ENCODE data around the gene TRPM1. TPM values are rescaled to one million over a fixed set of nuclear protein-coding genes. Genes with fewer than 3 reads are reported as not detected.
A peak's percentile ranks its signal among the peaks of the same experiment; 100 is the strongest.

TRPM1 gene
- total RNA-seq, 4 donors from 2014 or later, result not detected

GRCh38 chr15:31131853-31132375, 30.4 kb upstream of the TRPM1 start:
- no peak for TF ChIP-seq CTCF (IDR thresholded peaks at IDR 0.05)
- TF ChIP-seq POLR2AphosphoS5 (IDR thresholded peaks at IDR 0.05), result no peak
- no peak for TF ChIP-seq POLR2A (IDR thresholded peaks at IDR 0.05; ENCODE audit: low read depth)
- no peak for TF ChIP-seq EP300 (IDR thresholded peaks at IDR 0.05)
- intact Hi-C loops (cut with DNase I), result no loop called here
- Histone ChIP-seq H3K27me3 (peaks cover 0 to 13% (median 0%) of the 10 kb centered on the region in 4 donors), H3K9me3 (no peaks in the 10 kb centered on the region), H3K4me3 (no peak overlapping the region), H3K36me3 (no peaks in the 10 kb centered on the region), H3K4me1 (peaks cover 0 to 8% (median 5%) of the 10 kb centered on the region in 4 donors), H3K27ac (replicated peaks in 1 of 4) (no peak overlapping the region)
- DNase-seq (ENCODE audit: extremely low spot score), result peak; percentile 83
- 94% methylated on average over 9 of the region's 12 CpGs for WGBS

- H3K27me3 ChIP-seq, result peaks cover 0 to 8% (median 0%) of the 10 kb centered on the region in 4 donors
- no peaks in the 10 kb centered on the region for H3K36me3 ChIP-seq
- peak; percentile 72 for DNase-seq (ENCODE audit: extremely low spot score)
- H3K4me3 ChIP-seq, result no peak overlapping the region
- peaks cover 0 to 8% (median 5%) of the 10 kb centered on the region in 4 donors for H3K4me1 ChIP-seq
- 65% methylated on average over 12 of the region's 12 CpGs for WGBS
- TF ChIP-seq POLR2AphosphoS5 (IDR thresholded peaks at IDR 0.05) (no peak), CTCF (IDR thresholded peaks at IDR 0.05) (no peak), EP300 (IDR thresholded peaks at IDR 0.05) (no peak)
- intact Hi-C loops (cut with DNase I), result no loop called here
- no peaks in the 10 kb centered on the region for H3K9me3 ChIP-seq
- H3K27ac ChIP-seq (replicated peaks in 1 of 4), result no peak overlapping the region
Observed at GRCh38 chr15:31130576-31131237, 29.2 kb upstream of the TRPM1 start.

- 79% methylated on average over 3 of the region's 3 CpGs for WGBS
- no peaks in the 10 kb centered on the region for H3K36me3 ChIP-seq
Observed at GRCh38 chr15:31129769-31130303, 28.3 kb upstream of the TRPM1 start.

GRCh38 chr15:31128919-31129768, 27.6 kb upstream of the TRPM1 start:
- intact Hi-C loops (cut with DNase I), result loop anchor here (10.0 kb wide), 1 partner anchor 144 kb away; no protein-coding TSS in a partner anchor
- Histone ChIP-seq H3K4me1 (peaks cover 0 to 8% (median 5%) of the 10 kb centered on the region in 4 donors), H3K4me3 (no peak overlapping the region), H3K9me3 (no peaks in the 10 kb centered on the region), H3K36me3 (no peaks in the 10 kb centered on the region), H3K27me3 (peaks cover 0 to 8% (median 0%) of the 10 kb centered on the region in 4 donors), H3K27ac (replicated peaks in 1 of 4) (no peak overlapping the region)
- TF ChIP-seq CTCF (IDR thresholded peaks at IDR 0.05), result peak; percentile 68 to 89 (median 74)
- no peak for TF ChIP-seq EP300 (IDR thresholded peaks at IDR 0.05)
- peak; percentile 92 for DNase-seq (ENCODE audit: extremely low spot score)
- 27% methylated on average over 14 of the region's 19 CpGs for WGBS

More at GRCh38 chr15:31129769-31130303, 28.3 kb upstream of the TRPM1 start:
- intact Hi-C loops (cut with DNase I), result loop anchor here (10.0 kb wide), 1 partner anchor 145 kb away; no protein-coding TSS in a partner anchor
- H3K27ac ChIP-seq (replicated peaks in 1 of 4), result no peak overlapping the region
- H3K4me1 ChIP-seq, result peaks cover 0 to 8% (median 5%) of the 10 kb centered on the region in 4 donors
- H3K9me3 ChIP-seq, result no peaks in the 10 kb centered on the region
- TF ChIP-seq EP300 (IDR thresholded peaks at IDR 0.05) (no peak), CTCF (IDR thresholded peaks at IDR 0.05) (no peak), POLR2A (IDR thresholded peaks at IDR 0.05; ENCODE audit: low read depth) (no peak), POLR2AphosphoS5 (IDR thresholded peaks at IDR 0.05) (no peak)
- DNase-seq (ENCODE audit: extremely low spot score), result peak; percentile 82
- H3K27me3 ChIP-seq, result peaks cover 0 to 8% (median 0%) of the 10 kb centered on the region in 4 donors
- no peak overlapping the region for H3K4me3 ChIP-seq
